BJ (cell line): ENCODE data around the gene ZWINT. TPM values are rescaled to one million over a fixed set of nuclear protein-coding genes. Genes with fewer than 3 reads are reported as not detected.

Source experiments
- CTCF ChIA-PET: fragments of 350-600 bp; formaldehyde crosslinking; extraction: SDS; loops from one replicate; lab custom pipeline; 2021; ENCODE audit warnings: antibody characterized with exemption, inconsistent platforms; lab: Yijun Ruan, JAX
- POLR2A ChIA-PET: fragments of 300-600 bp; sonication (Branson Sonifier 250); formaldehyde crosslinking; extraction: SDS; loops from one replicate; lab custom pipeline; 2021; ENCODE audit warnings: antibody characterized with exemption; lab: Charles Lee
- DNase-seq: peaks from one replicate; pipeline ENCODE4 v3.0.0-alpha.2; 2011; ENCODE audit warnings: low read depth
- H3K27me3 ChIP-seq: 2 replicates; pipeline ENCODE4 v1.6.0; 2011; ENCODE audit warnings: low read length; ENCODE audit not compliant: control insufficient read depth, insufficient read depth
- H3K36me3 ChIP-seq: 2 replicates; pipeline ENCODE4 v1.5.1; 2011; ENCODE audit warnings: low read length; ENCODE audit not compliant: control insufficient read depth, insufficient read depth
- H3K4me3 ChIP-seq: 2 replicates; pipeline ENCODE4 v1.5.1; 2011; ENCODE audit warnings: low read depth, mild to moderate bottlenecking, control low read depth, low read length
- polyA plus RNA-seq: library from polyadenylated mRNA; depleted of rRNA; stranded (reverse); fragments of >200 nt; gene quantifications from 2 replicates; pipeline ENCODE4 v1.2.3, GENCODE V29; 2011
- TF ChIP-seq, protein P1 (sequence below): IDR thresholded peaks from 2 replicates; pipeline ENCODE4 v1.5.1; 2011; ENCODE audit warnings: low read depth, mild to moderate bottlenecking, control low read depth, inconsistent platforms, low read length, moderate library complexity; ENCODE audit not compliant: insufficient read depth

ZWINT gene
- polyA plus RNA-seq, 1 experiment = 32.3 TPM

DNA sequence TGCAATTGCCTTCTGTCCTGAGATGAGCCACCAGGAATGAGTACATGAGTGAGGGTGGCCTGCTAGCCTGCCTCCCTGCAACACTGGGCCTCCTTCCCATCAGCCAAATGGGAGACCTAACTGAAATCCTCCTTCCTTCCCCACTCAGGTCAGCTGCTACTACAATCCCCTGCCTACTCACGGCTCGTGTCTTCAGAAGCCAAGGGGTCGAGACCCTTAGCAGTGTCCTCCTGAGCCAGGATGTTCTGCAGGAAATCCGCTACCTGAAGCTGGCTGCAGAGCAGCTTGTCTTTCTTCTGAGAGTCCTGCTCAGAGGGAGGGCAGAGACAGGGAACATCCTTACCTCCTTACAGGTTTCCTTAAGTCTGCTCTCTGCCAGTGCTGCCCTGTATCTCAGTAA is 1.2 kb downstream of the ZWINT start:
- Histone ChIP-seq H3K4me3 (no peak overlapping the region; the same call in 1 of the 2 replicates), H3K36me3 (no peaks in the 10 kb centered on the region; the same call in none of the 2 replicates), H3K27me3 (no peaks in the 10 kb centered on the region)
- ChIA-PET CTCF (no interaction called here), POLR2A (no interaction called here)
- no peak for DNase-seq
- TF ChIP-seq, protein P1, sequence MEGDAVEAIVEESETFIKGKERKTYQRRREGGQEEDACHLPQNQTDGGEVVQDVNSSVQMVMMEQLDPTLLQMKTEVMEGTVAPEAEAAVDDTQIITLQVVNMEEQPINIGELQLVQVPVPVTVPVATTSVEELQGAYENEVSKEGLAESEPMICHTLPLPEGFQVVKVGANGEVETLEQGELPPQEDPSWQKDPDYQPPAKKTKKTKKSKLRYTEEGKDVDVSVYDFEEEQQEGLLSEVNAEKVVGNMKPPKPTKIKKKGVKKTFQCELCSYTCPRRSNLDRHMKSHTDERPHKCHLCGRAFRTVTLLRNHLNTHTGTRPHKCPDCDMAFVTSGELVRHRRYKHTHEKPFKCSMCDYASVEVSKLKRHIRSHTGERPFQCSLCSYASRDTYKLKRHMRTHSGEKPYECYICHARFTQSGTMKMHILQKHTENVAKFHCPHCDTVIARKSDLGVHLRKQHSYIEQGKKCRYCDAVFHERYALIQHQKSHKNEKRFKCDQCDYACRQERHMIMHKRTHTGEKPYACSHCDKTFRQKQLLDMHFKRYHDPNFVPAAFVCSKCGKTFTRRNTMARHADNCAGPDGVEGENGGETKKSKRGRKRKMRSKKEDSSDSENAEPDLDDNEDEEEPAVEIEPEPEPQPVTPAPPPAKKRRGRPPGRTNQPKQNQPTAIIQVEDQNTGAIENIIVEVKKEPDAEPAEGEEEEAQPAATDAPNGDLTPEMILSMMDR = no peak

DNA sequence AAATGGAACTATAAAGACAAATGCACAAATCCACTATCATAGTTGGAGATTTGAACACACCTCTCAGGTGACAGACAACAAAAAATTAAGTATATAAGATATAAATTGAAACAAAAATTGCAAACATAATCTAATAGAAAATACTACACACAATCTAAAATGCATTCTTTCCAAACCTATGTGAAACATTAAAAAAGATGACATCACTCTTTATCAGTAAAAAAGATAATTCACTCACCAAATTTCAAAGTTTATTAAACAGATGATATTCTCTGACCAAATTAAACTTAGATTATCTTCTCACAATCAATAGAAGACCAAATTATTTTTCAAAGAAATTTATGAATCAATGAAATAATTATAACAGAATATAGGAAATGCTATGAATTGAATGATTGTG is 4.0 kb downstream of the ZWINT start:
- no peak overlapping the region for H3K4me3 ChIP-seq
- TF ChIP-seq, protein P1 = no peak
- DNase-seq = no peak
- H3K36me3 ChIP-seq = no peaks in the 10 kb centered on the region; the same call in none of the 2 replicates
- no peaks in the 10 kb centered on the region for H3K27me3 ChIP-seq
- ChIA-PET CTCF (no interaction called here), POLR2A (no interaction called here)

DNA sequence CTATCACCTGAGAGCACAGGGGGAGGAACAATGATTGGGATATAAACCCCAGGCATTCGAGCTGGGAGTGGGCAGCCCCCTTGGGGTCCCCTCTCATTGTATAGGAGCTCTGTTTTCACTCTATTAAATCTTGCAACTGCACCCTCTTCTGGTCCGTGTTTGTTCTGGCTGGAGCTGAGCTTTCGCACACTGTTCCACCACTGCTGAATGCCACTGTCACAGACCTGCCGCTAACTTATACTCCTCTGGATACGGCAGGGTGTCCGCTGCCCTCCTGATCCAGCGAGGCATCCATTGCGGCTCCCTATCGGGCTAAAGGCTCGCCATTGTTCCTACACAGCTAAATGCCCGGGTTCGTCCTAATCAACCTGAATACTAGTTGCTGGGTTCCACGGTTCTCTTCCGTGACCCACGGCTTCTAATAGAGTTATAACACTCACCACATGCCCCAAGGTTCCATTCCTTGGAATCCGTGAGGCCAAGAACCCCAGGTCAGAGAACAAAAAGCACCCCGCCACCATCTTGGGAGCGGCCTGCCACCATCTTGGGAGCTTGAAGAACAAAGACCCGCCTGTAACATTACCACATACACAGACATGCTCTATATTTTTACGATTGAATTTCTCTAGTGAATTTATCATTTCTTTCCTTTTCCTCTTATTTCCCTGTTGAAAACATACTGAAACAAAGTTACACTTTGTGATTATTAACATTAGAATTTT is 9.0 kb downstream of the ZWINT start:
- ChIA-PET POLR2A (no interaction called here), CTCF (no interaction called here)
- Histone ChIP-seq H3K4me3 (no peak overlapping the region), H3K36me3 (no peaks in the 10 kb centered on the region), H3K27me3 (no peaks in the 10 kb centered on the region)
- DNase-seq = no peak
- TF ChIP-seq, protein P1 = no peak

DNA sequence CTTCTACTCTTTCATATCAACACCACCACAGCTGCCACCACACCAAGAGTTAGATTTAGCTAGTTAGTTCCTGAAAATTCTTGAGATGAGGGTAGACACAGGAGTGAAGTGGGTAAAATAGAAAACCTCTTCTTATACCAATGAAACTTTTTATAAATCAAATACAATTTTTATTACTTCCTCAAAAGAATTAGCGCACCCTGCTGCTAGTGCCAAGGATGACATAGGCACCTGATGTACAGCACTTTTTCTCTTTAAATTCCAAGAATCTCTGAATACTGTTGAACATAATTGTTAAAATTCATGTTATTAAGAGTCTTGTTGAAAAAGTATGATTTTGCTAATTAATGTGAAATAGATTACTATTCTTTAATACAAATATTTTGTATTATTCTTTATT is 11.4 kb downstream of the ZWINT start:
- TF ChIP-seq, protein P1 = no peak
- no peak overlapping the region for H3K4me3 ChIP-seq
- H3K27me3 ChIP-seq = no peaks in the 10 kb centered on the region
- CTCF ChIA-PET = no interaction called here
- POLR2A ChIA-PET = no interaction called here
- H3K36me3 ChIP-seq = no peaks in the 10 kb centered on the region
- no peak for DNase-seq

DNA sequence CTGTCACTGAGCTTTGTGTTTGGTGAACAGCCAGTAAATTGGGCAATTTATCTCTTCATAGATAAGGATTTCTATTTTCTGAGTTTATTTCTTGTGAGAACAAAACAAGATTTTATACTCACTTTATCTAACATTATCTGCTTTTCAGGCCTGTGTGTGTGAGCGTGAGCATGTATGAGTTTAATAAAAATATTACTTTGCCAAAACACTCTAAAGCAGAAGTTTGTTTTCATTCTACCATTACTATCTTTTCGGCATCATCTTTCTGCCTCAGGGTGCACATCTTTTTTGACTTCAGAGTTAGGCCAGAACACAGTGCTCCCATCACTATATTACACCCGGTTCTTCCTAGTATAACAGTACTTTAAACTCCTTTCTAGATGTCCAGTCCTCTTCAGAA is 13.0 kb downstream of the ZWINT start:
- Histone ChIP-seq H3K36me3 (no peaks in the 10 kb centered on the region), H3K27me3 (no peaks in the 10 kb centered on the region), H3K4me3 (no peak overlapping the region)
- CTCF ChIA-PET = no interaction called here
- POLR2A ChIA-PET = no interaction called here
- TF ChIP-seq, protein P1 = no peak
- DNase-seq = no peak
